Activated CD8-positive, alpha-beta T cell treated with anti-CD3 and anti-CD28 coated beads for 36 hours (primary cell): ENCODE data around the gene LAPTM5. TPM values are rescaled to one million over a fixed set of nuclear protein-coding genes. Genes with fewer than 3 reads are reported as not detected.

ENCODE experiments used
- ATAC-seq: fragments of 200-7000 bp; cut with Tn5 transposase; one replicate; pipeline ENCODE4 v1.10.0; 2021; ENCODE audit warnings: mild to moderate bottlenecking, moderate library complexity
- CTCF ChIA-PET: fragments of 350-600 bp; sonication (Branson Sonifier 250); formaldehyde crosslinking; loops from one replicate; lab custom pipeline; 2021; ENCODE audit warnings: antibody characterized with exemption; lab: Charles Lee
- POLR2A ChIA-PET: fragments of 350-600 bp; sonication (Branson Sonifier 250); formaldehyde crosslinking; loops from one replicate; lab custom pipeline; 2021; ENCODE audit warnings: antibody characterized with exemption; lab: Charles Lee
- DNase-seq: peaks from one replicate; pipeline ENCODE4 v3.0.0-alpha.2; 2020
- H3K27ac Mint-ChIP-seq: one replicate; pipeline ENCODE4 v1.8.0; 2021; ENCODE audit warnings: mild to moderate bottlenecking, mixed read lengths
- H3K27me3 Mint-ChIP-seq: one replicate; pipeline ENCODE4 v1.8.0; 2021; ENCODE audit warnings: mixed read lengths
- H3K36me3 Mint-ChIP-seq: one replicate; pipeline ENCODE4 v1.8.0; 2021; ENCODE audit warnings: low read depth, mixed read lengths
- H3K4me1 Mint-ChIP-seq: one replicate; pipeline ENCODE4 v1.8.0; 2021; ENCODE audit warnings: low read depth, mixed read lengths
- H3K4me3 Mint-ChIP-seq: one replicate; pipeline ENCODE4 v1.8.0; 2021; ENCODE audit warnings: mild to moderate bottlenecking, moderate library complexity, mixed read lengths
- H3K9me3 Mint-ChIP-seq: one replicate; pipeline ENCODE4 v1.8.0; 2021; ENCODE audit warnings: mixed read lengths
- intact Hi-C: fragments of 100-400 bp; cut with micrococcal nuclease; formaldehyde crosslinking; loops from one replicate; pipeline ENCODE4 v1.10.0; 2022
- total RNA-seq, 2 experiments: library from RNA; stranded (reverse); gene quantifications; one replicate each; pipeline ENCODE4 v1.2.3, GENCODE V29; 2021
- TF ChIP-seq, protein P1 (sequence below): fragments of 200-600 bp; IDR thresholded peaks from one replicate; pipeline ENCODE4 v1.8.0; 2022; ENCODE audit warnings: antibody characterized with exemption, mild to moderate bottlenecking

The LAPTM5 gene
- total RNA-seq, 2 experiments from 2014 or later = 229 to 237 TPM

- peaks cover 75% of the 10 kb centered on the region for H3K4me1 Mint-ChIP-seq
- CTCF ChIA-PET = interaction anchor here (1.1 to 15.2 kb wide), 5 partner anchors 10 to 35 kb away, joined by 3 to 186 read pairs (median 10); no protein-coding TSS in a partner anchor
- H3K9me3 Mint-ChIP-seq = no peaks in the 10 kb centered on the region
- ATAC-seq = no peak
- H3K27ac Mint-ChIP-seq = peak overlapping the region; percentile 98
- POLR2A ChIA-PET = interaction anchor here (3.6 to 36.3 kb wide), 3 partner anchors 3 to 36 kb away, joined by 28 to 671 read pairs (median 671); partner anchors contain the start of genes LAPTM5 and MATN1
- intact Hi-C loops = no loop called here
- H3K36me3 Mint-ChIP-seq = peaks cover 45% of the 10 kb centered on the region
- peak overlapping the region; percentile 87 for H3K4me3 Mint-ChIP-seq
- H3K27me3 Mint-ChIP-seq = no peaks in the 10 kb centered on the region
- no peak for DNase-seq
- TF ChIP-seq, protein P1, sequence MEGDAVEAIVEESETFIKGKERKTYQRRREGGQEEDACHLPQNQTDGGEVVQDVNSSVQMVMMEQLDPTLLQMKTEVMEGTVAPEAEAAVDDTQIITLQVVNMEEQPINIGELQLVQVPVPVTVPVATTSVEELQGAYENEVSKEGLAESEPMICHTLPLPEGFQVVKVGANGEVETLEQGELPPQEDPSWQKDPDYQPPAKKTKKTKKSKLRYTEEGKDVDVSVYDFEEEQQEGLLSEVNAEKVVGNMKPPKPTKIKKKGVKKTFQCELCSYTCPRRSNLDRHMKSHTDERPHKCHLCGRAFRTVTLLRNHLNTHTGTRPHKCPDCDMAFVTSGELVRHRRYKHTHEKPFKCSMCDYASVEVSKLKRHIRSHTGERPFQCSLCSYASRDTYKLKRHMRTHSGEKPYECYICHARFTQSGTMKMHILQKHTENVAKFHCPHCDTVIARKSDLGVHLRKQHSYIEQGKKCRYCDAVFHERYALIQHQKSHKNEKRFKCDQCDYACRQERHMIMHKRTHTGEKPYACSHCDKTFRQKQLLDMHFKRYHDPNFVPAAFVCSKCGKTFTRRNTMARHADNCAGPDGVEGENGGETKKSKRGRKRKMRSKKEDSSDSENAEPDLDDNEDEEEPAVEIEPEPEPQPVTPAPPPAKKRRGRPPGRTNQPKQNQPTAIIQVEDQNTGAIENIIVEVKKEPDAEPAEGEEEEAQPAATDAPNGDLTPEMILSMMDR = no peak
Measured at GRCh38 chr1:30755746-30756145, 1.8 kb downstream of the LAPTM5 start.

DNA sequence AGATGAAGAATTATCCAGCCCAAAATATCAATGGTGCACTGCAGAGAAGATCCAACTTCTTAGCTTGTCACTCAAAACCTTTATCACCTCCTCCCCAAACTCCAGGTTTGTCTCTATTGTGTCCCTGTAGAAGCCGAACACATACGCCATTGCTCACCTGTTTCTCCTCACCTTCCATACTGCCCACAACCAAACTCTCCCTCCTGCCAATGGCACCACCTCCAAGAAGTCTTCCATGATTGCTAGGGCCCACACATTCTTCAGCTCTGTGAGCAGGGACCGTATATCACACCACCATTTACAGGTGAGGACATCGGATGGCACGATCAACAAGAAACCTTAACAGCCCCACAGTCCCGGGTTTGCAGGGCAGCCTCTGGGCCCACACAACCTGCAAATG lies 2.2 kb downstream of the LAPTM5 start:
- H3K36me3 Mint-ChIP-seq = peaks cover 46% of the 10 kb centered on the region

GRCh38 chr1:30754684-30755171 lies 2.8 kb downstream of the LAPTM5 start:
- ChIA-PET POLR2A (interaction anchor here (0.7 to 36.3 kb wide), 4 partner anchors 4 to 310 kb away, joined by 3 to 671 read pairs (median 338); partner anchors contain the start of genes LAPTM5 and MATN1), CTCF (interaction anchor here (1.1 to 15.2 kb wide), 7 partner anchors 8 to 34 kb away, joined by 3 to 186 read pairs (median 6); no protein-coding TSS in a partner anchor)
- peak; percentile 62 for DNase-seq
- intact Hi-C loops = no loop called here
- TF ChIP-seq, protein P1 = no peak
- H3K27me3 Mint-ChIP-seq = no peaks in the 10 kb centered on the region
- peak; percentile 18 for ATAC-seq
- H3K4me3 Mint-ChIP-seq = peak overlapping the region; percentile 87
- H3K27ac Mint-ChIP-seq = peak overlapping the region; percentile 98
- peaks cover 75% of the 10 kb centered on the region for H3K4me1 Mint-ChIP-seq
- H3K9me3 Mint-ChIP-seq = no peaks in the 10 kb centered on the region
- H3K36me3 Mint-ChIP-seq = peaks cover 51% of the 10 kb centered on the region

More for the DNA sequence above, 2.2 kb downstream of the LAPTM5 start:
- intact Hi-C loops = no loop called here
- H3K27me3 Mint-ChIP-seq = no peaks in the 10 kb centered on the region
- peak overlapping the region; percentile 87 for H3K4me3 Mint-ChIP-seq
- ChIA-PET POLR2A (interaction anchor here (0.7 to 36.3 kb wide), 4 partner anchors 4 to 309 kb away, joined by 3 to 671 read pairs (median 350); partner anchors contain the start of genes LAPTM5 and MATN1), CTCF (interaction anchor here (1.3 to 15.2 kb wide), 5 partner anchors 9 to 35 kb away, joined by 3 to 186 read pairs (median 11); no protein-coding TSS in a partner anchor)
- TF ChIP-seq, protein P1 = no peak
- H3K27ac Mint-ChIP-seq = peak overlapping the region; percentile 98
- peaks cover 75% of the 10 kb centered on the region for H3K4me1 Mint-ChIP-seq
- DNase-seq (no peak), ATAC-seq (no peak)
- no peaks in the 10 kb centered on the region for H3K9me3 Mint-ChIP-seq

- Mint-ChIP-seq H3K9me3 (no peaks in the 10 kb centered on the region), H3K36me3 (peaks cover 60% of the 10 kb centered on the region), H3K27me3 (no peaks in the 10 kb centered on the region), H3K4me1 (peaks cover 76% of the 10 kb centered on the region), H3K27ac (peak overlapping the region; percentile 98), H3K4me3 (peak overlapping the region; percentile 87)
- ChIA-PET POLR2A (interaction anchor here (1.1 to 36.3 kb wide), 3 partner anchors 5 to 35 kb away, joined by 6 to 671 read pairs (median 671); partner anchors contain the start of genes LAPTM5 and MATN1), CTCF (interaction anchor here (0.7 to 15.2 kb wide), 8 partner anchors 7 to 158 kb away, joined by 3 to 186 read pairs (median 5); no protein-coding TSS in a partner anchor)
- intact Hi-C loops = no loop called here
- TF ChIP-seq, protein P1 = no peak
- no peak for DNase-seq
- ATAC-seq = no peak
Measured at GRCh38 chr1:30753660-30754123, 3.9 kb downstream of the LAPTM5 start.

- no peak for DNase-seq
- no peak for ATAC-seq
- peaks cover 76% of the 10 kb centered on the region for H3K4me1 Mint-ChIP-seq
- H3K36me3 Mint-ChIP-seq = peaks cover 66% of the 10 kb centered on the region
- H3K27ac Mint-ChIP-seq = peak overlapping the region; percentile 98
- H3K27me3 Mint-ChIP-seq = no peaks in the 10 kb centered on the region
- peak overlapping the region; percentile 87 for H3K4me3 Mint-ChIP-seq
- intact Hi-C loops = no loop called here
- POLR2A ChIA-PET = interaction anchor here (24.0 to 36.3 kb wide), 2 partner anchors 6 to 12 kb away, joined by 671 read pairs; partner anchors contain the start of genes LAPTM5 and MATN1
- H3K9me3 Mint-ChIP-seq = no peaks in the 10 kb centered on the region
- CTCF ChIA-PET = interaction anchor here (0.7 to 15.2 kb wide), 4 partner anchors 21 to 159 kb away, joined by 3 to 186 read pairs (median 16); no protein-coding TSS in a partner anchor
- TF ChIP-seq, protein P1 = no peak
Measured at GRCh38 chr1:30753118-30753517, 4.5 kb downstream of the LAPTM5 start.
